Psoas muscle (tissue), 8 donors: ENCODE results near the gene SRPK1. TPM values are rescaled to one million over a fixed set of nuclear protein-coding genes. Genes with fewer than 3 reads are reported as not detected.
"Not testable (repeated sequence)": the region's sequence is repeated elsewhere in the genome, so short reads cannot be mapped to it uniquely, and the experiment has no call there.

ENCODE experiments used
- ATAC-seq, 4 donors: fragments of 200-7000 bp; cut with Tn5 transposase; one replicate each; pipeline ENCODE4 v1.9.1; 2020; ENCODE audit warnings: moderate library complexity in 3 of 4, mild to moderate bottlenecking in 2 of 4
- DNase-seq, 2 donors: peaks; one replicate each; pipeline ENCODE4 v3.0.0-alpha.2; 2020
- H3K27ac ChIP-seq: fragments of 200-600 bp; one replicate; pipeline ENCODE4 v1.8.0; 2022
- H3K27me3 ChIP-seq, 3 donors: fragments of 200-600 bp in 1 of 3; one replicate each; pipeline versions ENCODE4 v1.6.1 to v1.8.0; 2013 to 2022; ENCODE audit warnings: low read length in 2 of 3, mild to moderate bottlenecking in 2 of 3, moderate library complexity in 1 of 3; ENCODE audit not compliant: insufficient read depth in 3 of 3
- H3K36me3 ChIP-seq, 2 donors: fragments of 200-600 bp in 1 of 2; one replicate each; pipeline versions ENCODE4 v1.6.1 to v1.8.0; 2013 to 2022; ENCODE audit warnings: low read depth in 1 of 2, mild to moderate bottlenecking in 1 of 2, moderate library complexity in 1 of 2; ENCODE audit not compliant: insufficient read depth in 1 of 2
- H3K4me1 ChIP-seq: fragments of 200-600 bp; one replicate; pipeline ENCODE4 v1.8.0; 2022
- H3K4me3 ChIP-seq: fragments of 200-600 bp; one replicate; pipeline ENCODE4 v1.8.0; 2022; ENCODE audit warnings: mild to moderate bottlenecking
- H3K9me3 ChIP-seq: fragments of 200-600 bp; one replicate; pipeline ENCODE4 v1.8.0; 2022
- CTCF ChIP-seq: fragments of 200-600 bp; IDR thresholded peaks from one replicate; pipeline ENCODE4 v1.8.0; 2022; ENCODE audit warnings: antibody characterized with exemption
- WGBS, 3 donors: extraction: QIAGEN DNeasy Blood & Tissue Kit; methylation state at CpG; one replicate each; pipeline versions ENCODE4 v1.1.6 to v1.1.7; 2013; 5-methylcytosine and 5-hydroxymethylcytosine counted together
- intact Hi-C, 2 donors: fragments of 100-400 bp; cut with DNase I; formaldehyde crosslinking; loops; one replicate each; pipeline versions ENCODE4 v1.11.0 to v1.14.2; 2022
- polyA plus RNA-seq, 3 donors: library from polyadenylated mRNA; stranded (reverse); fragments of 200-250 nt; gene quantifications; one replicate each; pipeline ENCODE4 v1.2.3, GENCODE V29; 2013
- total RNA-seq, 4 donors: library from RNA; stranded (reverse); fragmentation: NEBNext Ultra II Directional in 2 of 4; extraction: Animal tissue kit (Norgen Biotek cat#: 25700) in 2 of 4; gene quantifications; one replicate each; pipeline versions ENCODE4 v1.2.1 to v1.2.4, GENCODE V29; 2021 to 2023
- donor health status: healthy with polysubstance abuse.
- donor health status: DM: no; HTN: no; CAD: no; lungs with moderate emphysema.
- donor health status: Bipolar disorder and iron deficiency.
- donor health status: healthy.
- donor health status: DM: yes; HTN: yes; CAD: no.
- donor health status: DM: no; HTN: no; CAD: no.
- donor health status: DM: no; HTN: no; CAD: no.
- donor health status: DM: yes; HTN: yes; CAD: no.

SRPK1 gene
- total and polyA plus RNA-seq, 7 donors, result 12.2 to 46.9 (median 25.7) TPM

GRCh38 chr6:35911871-35912653 lies 8.8 kb downstream of the SRPK1 start:
- DNase-seq (no peak), ATAC-seq (no peak)
- 96 to 98% (median 97%) methylated on average over 8 of the region's 8 CpGs for WGBS, 3 donors
- Histone ChIP-seq H3K4me3 (no peak overlapping the region), H3K9me3 (peaks cover 9% of the 10 kb centered on the region), H3K36me3 (peaks cover 0 to 11% of the 10 kb centered on the region in 2 donors), H3K4me1 (peaks cover 5% of the 10 kb centered on the region), H3K27me3 (no peaks in the 10 kb centered on the region), H3K27ac (no peak overlapping the region)
- TF ChIP-seq CTCF, result no peak
- intact Hi-C loops, result no loop called here

- H3K4me1 ChIP-seq, H3K27ac ChIP-seq, H3K27me3 ChIP-seq, H3K36me3 ChIP-seq, H3K4me3 ChIP-seq, DNase-seq, intact Hi-C loops, ATAC-seq, H3K9me3 ChIP-seq: not testable (repeated sequence)
- 95 to 100% (median 97%) methylated on average over 2 of the region's 2 CpGs for WGBS, 3 donors
Observed at GRCh38 chr6:35909571-35909970, 11.3 kb downstream of the SRPK1 start.

DNA sequence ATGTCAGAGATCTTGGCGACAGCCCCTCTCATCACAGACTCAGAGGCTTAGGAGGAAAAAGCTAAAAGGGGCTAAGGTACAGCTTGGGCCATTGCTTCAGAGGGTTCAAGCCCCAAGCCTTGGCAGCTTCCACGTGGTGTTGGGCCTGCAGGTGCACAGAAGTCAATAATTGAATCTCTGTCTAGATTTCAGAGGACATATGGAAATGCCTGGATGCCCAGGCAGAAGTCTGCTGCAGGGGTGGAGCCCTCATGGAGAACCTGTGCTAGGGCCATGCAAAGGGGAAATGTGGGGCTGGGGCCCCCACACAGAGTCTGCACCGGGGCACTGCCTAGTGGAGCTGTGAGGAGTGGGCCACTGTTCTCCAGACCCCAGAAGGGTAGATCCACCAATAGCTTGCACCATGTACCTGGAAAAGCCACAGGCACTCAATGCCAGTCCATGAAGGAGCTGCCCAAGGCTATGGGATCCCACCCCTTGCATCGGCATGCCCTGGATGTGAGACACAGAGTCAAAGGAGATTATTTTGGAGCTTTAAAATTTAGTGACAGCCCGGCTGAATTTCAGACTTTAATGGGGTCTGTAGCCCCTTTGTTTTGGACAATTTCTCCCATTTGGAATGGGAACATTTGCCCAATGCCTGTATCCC lies 12.0 kb downstream of the SRPK1 start:
- DNase-seq, H3K27ac ChIP-seq, H3K4me3 ChIP-seq, H3K9me3 ChIP-seq, ATAC-seq, H3K4me1 ChIP-seq, H3K27me3 ChIP-seq, H3K36me3 ChIP-seq, intact Hi-C loops: not testable (repeated sequence)
- 97 to 98% (median 97%) methylated on average over 5 of the region's 5 CpGs for WGBS, 3 donors

DNA sequence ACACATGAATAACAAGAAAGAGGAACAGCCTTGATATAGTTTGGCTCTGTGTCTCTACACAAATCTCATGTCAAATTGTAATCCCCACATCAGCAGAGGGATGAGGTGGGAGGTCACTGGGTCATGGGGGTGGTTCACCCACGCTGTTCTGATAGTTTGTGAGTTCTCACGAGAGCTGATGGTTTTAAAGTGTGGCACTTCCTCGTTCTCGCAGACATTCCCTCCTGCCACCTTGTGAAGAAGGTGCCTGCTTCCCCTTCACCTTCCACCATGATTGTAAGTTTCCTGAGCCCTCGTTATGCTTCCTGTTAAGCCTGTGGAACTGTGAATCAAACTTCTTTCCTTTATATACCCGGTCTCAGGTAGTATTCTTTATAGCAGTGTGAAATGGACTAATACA lies 13.1 kb downstream of the SRPK1 start:
- Histone ChIP-seq H3K4me1 (no peaks in the 10 kb centered on the region), H3K27me3 (no peaks in the 10 kb centered on the region), H3K36me3 (peaks cover 0 to 11% of the 10 kb centered on the region in 2 donors), H3K4me3 (no peak overlapping the region), H3K9me3 (peaks cover 9% of the 10 kb centered on the region), H3K27ac (no peak overlapping the region)
- ATAC-seq (no peak), DNase-seq (no peak)
- TF ChIP-seq CTCF, result no peak
- intact Hi-C loops, result no loop called here
- WGBS, 3 donors, result 89 to 90% (median 89%) methylated on average over 6 of the region's 6 CpGs

- Histone ChIP-seq H3K4me3 (no peak overlapping the region), H3K27ac (no peak overlapping the region), H3K4me1 (no peaks in the 10 kb centered on the region), H3K36me3 (peaks cover 0 to 11% of the 10 kb centered on the region in 2 donors), H3K27me3 (no peaks in the 10 kb centered on the region), H3K9me3 (peaks cover 9% of the 10 kb centered on the region)
- intact Hi-C loops, result no loop called here
- DNase-seq, result no peak
- TF ChIP-seq CTCF, result no peak
- WGBS, 3 donors, result 81 to 92% (median 85%) methylated on average over 2 of the region's 2 CpGs
- no peak for ATAC-seq
Observed at GRCh38 chr6:35906499-35906846, 14.4 kb downstream of the SRPK1 start.
